Activated CD8-positive, alpha-beta T cell treated with anti-CD3 and anti-CD28 coated beads for 36 hours (primary cell): ENCODE measurements around the gene MKRN2OS. TPM values are rescaled to one million over a fixed set of nuclear protein-coding genes. Genes with fewer than 3 reads are reported as not detected.

ENCODE experiments used
- ATAC-seq: fragments of 200-7000 bp; cut with Tn5 transposase; one replicate; pipeline ENCODE4 v1.10.0; 2021; ENCODE audit warnings: mild to moderate bottlenecking, moderate library complexity
- CTCF ChIA-PET: fragments of 350-600 bp; sonication (Branson Sonifier 250); formaldehyde crosslinking; loops from one replicate; lab custom pipeline; 2021; ENCODE audit warnings: antibody characterized with exemption; lab: Charles Lee
- POLR2A ChIA-PET: fragments of 350-600 bp; sonication (Branson Sonifier 250); formaldehyde crosslinking; loops from one replicate; lab custom pipeline; 2021; ENCODE audit warnings: antibody characterized with exemption; lab: Charles Lee
- DNase-seq: peaks from one replicate; pipeline ENCODE4 v3.0.0-alpha.2; 2020
- H3K27ac Mint-ChIP-seq: one replicate; pipeline ENCODE4 v1.8.0; 2021; ENCODE audit warnings: mild to moderate bottlenecking, mixed read lengths
- H3K27me3 Mint-ChIP-seq: one replicate; pipeline ENCODE4 v1.8.0; 2021; ENCODE audit warnings: mixed read lengths
- H3K36me3 Mint-ChIP-seq: one replicate; pipeline ENCODE4 v1.8.0; 2021; ENCODE audit warnings: low read depth, mixed read lengths
- H3K4me1 Mint-ChIP-seq: one replicate; pipeline ENCODE4 v1.8.0; 2021; ENCODE audit warnings: low read depth, mixed read lengths
- H3K4me3 Mint-ChIP-seq: one replicate; pipeline ENCODE4 v1.8.0; 2021; ENCODE audit warnings: mild to moderate bottlenecking, moderate library complexity, mixed read lengths
- H3K9me3 Mint-ChIP-seq: one replicate; pipeline ENCODE4 v1.8.0; 2021; ENCODE audit warnings: mixed read lengths
- intact Hi-C: fragments of 100-400 bp; cut with micrococcal nuclease; formaldehyde crosslinking; loops from one replicate; pipeline ENCODE4 v1.10.0; 2022
- total RNA-seq, 2 experiments: library from RNA; stranded (reverse); gene quantifications; one replicate each; pipeline ENCODE4 v1.2.3, GENCODE V29; 2021
- TF ChIP-seq, protein P1 (sequence below): fragments of 200-600 bp; IDR thresholded peaks from one replicate; pipeline ENCODE4 v1.8.0; 2022; ENCODE audit warnings: antibody characterized with exemption, mild to moderate bottlenecking

Gene MKRN2OS
- total RNA-seq, 2 experiments from 2014 or later: not detected

DNA sequence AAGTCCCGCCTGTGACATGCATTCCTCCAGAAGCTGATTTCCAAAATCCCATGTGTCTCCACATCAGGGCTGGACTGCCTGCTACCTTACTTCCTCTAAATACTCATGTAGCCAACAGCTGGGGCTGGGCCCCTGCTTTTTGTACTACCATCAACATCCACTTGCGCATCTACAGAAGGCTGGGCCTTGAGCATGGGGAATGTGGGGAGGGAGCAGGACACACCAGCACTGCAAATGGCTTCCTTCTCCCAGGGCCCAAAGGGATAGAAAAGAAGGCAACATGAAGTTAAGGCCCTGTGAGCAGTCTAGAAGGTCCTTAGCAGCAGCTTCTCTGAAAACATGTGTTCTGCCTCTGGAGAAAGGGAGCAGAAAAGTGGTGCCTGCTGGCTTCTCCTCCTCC lies 38.8 kb upstream of the MKRN2OS start:
- Mint-ChIP-seq H3K27me3 (no peaks in the 10 kb centered on the region), H3K4me3 (no peak overlapping the region), H3K36me3 (peaks cover 39% of the 10 kb centered on the region), H3K9me3 (no peaks in the 10 kb centered on the region), H3K4me1 (peaks cover 1% of the 10 kb centered on the region), H3K27ac (peak overlapping the region; percentile 5)
- DNase-seq: no peak
- no peak for ATAC-seq
- TF ChIP-seq, protein P1, sequence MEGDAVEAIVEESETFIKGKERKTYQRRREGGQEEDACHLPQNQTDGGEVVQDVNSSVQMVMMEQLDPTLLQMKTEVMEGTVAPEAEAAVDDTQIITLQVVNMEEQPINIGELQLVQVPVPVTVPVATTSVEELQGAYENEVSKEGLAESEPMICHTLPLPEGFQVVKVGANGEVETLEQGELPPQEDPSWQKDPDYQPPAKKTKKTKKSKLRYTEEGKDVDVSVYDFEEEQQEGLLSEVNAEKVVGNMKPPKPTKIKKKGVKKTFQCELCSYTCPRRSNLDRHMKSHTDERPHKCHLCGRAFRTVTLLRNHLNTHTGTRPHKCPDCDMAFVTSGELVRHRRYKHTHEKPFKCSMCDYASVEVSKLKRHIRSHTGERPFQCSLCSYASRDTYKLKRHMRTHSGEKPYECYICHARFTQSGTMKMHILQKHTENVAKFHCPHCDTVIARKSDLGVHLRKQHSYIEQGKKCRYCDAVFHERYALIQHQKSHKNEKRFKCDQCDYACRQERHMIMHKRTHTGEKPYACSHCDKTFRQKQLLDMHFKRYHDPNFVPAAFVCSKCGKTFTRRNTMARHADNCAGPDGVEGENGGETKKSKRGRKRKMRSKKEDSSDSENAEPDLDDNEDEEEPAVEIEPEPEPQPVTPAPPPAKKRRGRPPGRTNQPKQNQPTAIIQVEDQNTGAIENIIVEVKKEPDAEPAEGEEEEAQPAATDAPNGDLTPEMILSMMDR: no peak
- ChIA-PET CTCF (no interaction called here), POLR2A (interaction anchor here (1.0 kb wide), 1 partner anchor 29 kb away, joined by 3 read pairs; no protein-coding TSS in a partner anchor)
- intact Hi-C loops: no loop called here

DNA sequence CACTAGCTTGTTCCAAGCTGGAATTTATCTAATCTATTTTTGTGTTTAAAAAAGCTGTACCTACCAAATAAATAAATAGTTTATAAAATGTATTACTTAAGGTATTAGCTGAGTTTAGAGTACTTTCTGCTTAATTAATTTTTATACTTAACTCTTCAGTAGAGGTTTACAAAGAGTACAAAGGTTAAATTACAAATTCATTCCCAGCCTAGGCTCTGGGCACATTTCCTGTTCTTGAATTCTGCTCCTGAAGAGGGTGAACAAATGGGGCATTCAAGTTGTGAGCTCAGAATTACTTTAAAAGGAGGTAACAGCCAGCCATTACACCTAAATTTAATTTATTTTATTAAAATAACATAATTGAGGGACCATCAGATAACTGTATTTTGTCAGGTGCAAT lies 38.0 kb upstream of the MKRN2OS start:
- no peak for ATAC-seq
- POLR2A ChIA-PET: interaction anchor here (1.0 to 1.1 kb wide), 2 partner anchors 26 to 29 kb away, joined by 3 to 4 read pairs; no protein-coding TSS in a partner anchor
- intact Hi-C loops: no loop called here
- TF ChIP-seq, protein P1: no peak
- H3K27ac Mint-ChIP-seq: no peak overlapping the region
- CTCF ChIA-PET: interaction anchor here (0.7 to 1.3 kb wide), 3 partner anchors 15 to 137 kb away, joined by 3 to 4 read pairs (median 3); no protein-coding TSS in a partner anchor
- peaks cover 35% of the 10 kb centered on the region for H3K36me3 Mint-ChIP-seq
- no peak for DNase-seq
- no peaks in the 10 kb centered on the region for H3K27me3 Mint-ChIP-seq
- no peak overlapping the region for H3K4me3 Mint-ChIP-seq
- no peaks in the 10 kb centered on the region for H3K9me3 Mint-ChIP-seq
- H3K4me1 Mint-ChIP-seq: peaks cover 4% of the 10 kb centered on the region

DNA sequence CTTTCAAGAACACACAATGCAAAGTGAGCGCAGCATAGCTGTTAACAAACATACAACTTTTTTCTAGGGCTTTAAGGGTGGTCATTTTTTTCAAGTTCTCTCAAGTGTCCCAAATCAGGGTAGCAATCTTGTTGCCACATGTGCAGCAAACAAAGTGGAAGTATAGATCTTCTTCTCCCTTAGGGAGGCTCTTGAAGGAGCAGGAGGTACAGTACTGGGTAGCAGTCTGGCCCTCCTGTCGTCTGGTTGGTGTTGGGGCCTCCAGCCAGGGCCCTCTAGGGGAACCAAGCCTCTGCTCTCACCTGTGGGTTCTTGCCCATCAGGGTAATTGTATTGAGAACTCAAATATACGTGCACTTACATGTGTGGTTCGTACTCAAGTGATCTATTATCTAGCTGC lies 37.4 kb upstream of the MKRN2OS start:
- H3K4me1 Mint-ChIP-seq: peaks cover 4% of the 10 kb centered on the region
- intact Hi-C loops: no loop called here
- no peaks in the 10 kb centered on the region for H3K27me3 Mint-ChIP-seq
- ChIA-PET POLR2A (interaction anchor here (1.0 to 1.1 kb wide), 2 partner anchors 14 to 26 kb away, joined by 4 read pairs; no protein-coding TSS in a partner anchor), CTCF (interaction anchor here (0.7 to 1.3 kb wide), 3 partner anchors 14 to 137 kb away, joined by 3 to 4 read pairs (median 3); no protein-coding TSS in a partner anchor)
- no peaks in the 10 kb centered on the region for H3K9me3 Mint-ChIP-seq
- TF ChIP-seq, protein P1: no peak
- ATAC-seq: no peak
- H3K36me3 Mint-ChIP-seq: peaks cover 39% of the 10 kb centered on the region
- DNase-seq: no peak
- H3K27ac Mint-ChIP-seq: no peak overlapping the region
- H3K4me3 Mint-ChIP-seq: no peak overlapping the region

DNA sequence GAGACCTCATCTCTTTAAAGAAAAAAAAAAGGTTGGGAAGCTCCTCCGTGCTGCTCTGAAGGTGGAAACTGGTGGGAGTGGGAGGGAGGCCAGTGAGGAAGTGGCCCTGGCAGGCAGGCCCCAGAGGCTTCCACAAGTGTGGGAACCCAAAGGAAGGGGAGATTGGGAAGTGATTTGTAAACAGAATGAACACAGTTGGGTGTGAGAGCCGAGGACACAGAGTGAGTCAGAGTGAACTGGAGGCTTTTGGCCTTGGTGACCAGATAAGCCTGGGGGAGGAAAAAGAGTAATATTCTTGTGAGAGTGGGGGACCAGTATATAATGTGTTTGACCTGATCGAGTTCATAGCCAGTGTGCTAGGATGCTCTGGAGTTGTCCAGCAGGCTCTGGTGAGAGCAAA lies 34.6 kb upstream of the MKRN2OS start:
- Mint-ChIP-seq H3K27ac (peak overlapping the region; percentile 54), H3K4me1 (peaks cover 4% of the 10 kb centered on the region), H3K27me3 (no peaks in the 10 kb centered on the region), H3K9me3 (no peaks in the 10 kb centered on the region), H3K36me3 (peaks cover 64% of the 10 kb centered on the region), H3K4me3 (no peak overlapping the region)
- intact Hi-C loops: no loop called here
- DNase-seq (no peak), ATAC-seq (no peak)
- TF ChIP-seq, protein P1: no peak
- CTCF ChIA-PET: no interaction called here
- POLR2A ChIA-PET: interaction anchor here (1.1 kb wide), 1 partner anchor 15 kb away, joined by 3 read pairs; no protein-coding TSS in a partner anchor

DNA sequence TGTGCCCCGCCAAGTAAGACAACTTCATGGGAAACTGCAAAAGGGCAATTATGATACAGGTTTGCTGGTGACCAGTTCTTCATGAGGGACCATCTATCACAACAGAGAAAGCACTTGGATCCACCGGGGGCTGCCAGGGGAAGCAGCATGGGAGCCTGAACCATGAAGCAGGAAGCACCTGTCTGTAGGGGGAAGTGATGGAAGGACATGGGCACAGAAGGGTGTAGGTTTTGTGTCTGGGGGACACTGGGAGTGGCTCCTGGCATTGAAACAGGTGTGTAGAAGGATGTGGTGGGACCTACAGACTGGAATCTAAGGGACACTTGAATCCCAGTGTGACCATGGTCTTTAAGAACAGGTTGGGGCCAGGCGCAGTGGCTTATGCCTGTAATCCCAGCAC lies 34.2 kb upstream of the MKRN2OS start:
- POLR2A ChIA-PET: interaction anchor here (1.1 kb wide), 1 partner anchor 15 kb away, joined by 3 read pairs; no protein-coding TSS in a partner anchor
- Mint-ChIP-seq H3K27ac (peak overlapping the region; percentile 54), H3K4me1 (peaks cover 4% of the 10 kb centered on the region), H3K27me3 (no peaks in the 10 kb centered on the region), H3K9me3 (no peaks in the 10 kb centered on the region), H3K4me3 (no peak overlapping the region), H3K36me3 (peaks cover 64% of the 10 kb centered on the region)
- intact Hi-C loops: no loop called here
- CTCF ChIA-PET: interaction anchor here (0.9 to 1.5 kb wide), 4 partner anchors 13 to 232 kb away, joined by 3 to 4 read pairs (median 3); no protein-coding TSS in a partner anchor
- no peak for ATAC-seq
- TF ChIP-seq, protein P1: no peak
- no peak for DNase-seq
